DMS53 (cell line): ENCODE results near the gene MXRA7.
A peak's percentile ranks its signal among the peaks of the same experiment; 100 is the strongest.
"Not testable (repeated sequence)": the region's sequence is repeated elsewhere in the genome, so short reads cannot be mapped to it uniquely, and the experiment has no call there.

Experiments used
- DNase-seq: peaks from one replicate; lab custom pipeline; 2025; lab: John Stamatoyannopoulos, UW

Gene MXRA7, protein sequence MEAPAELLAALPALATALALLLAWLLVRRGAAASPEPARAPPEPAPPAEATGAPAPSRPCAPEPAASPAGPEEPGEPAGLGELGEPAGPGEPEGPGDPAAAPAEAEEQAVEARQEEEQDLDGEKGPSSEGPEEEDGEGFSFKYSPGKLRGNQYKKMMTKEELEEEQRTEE

DNA sequence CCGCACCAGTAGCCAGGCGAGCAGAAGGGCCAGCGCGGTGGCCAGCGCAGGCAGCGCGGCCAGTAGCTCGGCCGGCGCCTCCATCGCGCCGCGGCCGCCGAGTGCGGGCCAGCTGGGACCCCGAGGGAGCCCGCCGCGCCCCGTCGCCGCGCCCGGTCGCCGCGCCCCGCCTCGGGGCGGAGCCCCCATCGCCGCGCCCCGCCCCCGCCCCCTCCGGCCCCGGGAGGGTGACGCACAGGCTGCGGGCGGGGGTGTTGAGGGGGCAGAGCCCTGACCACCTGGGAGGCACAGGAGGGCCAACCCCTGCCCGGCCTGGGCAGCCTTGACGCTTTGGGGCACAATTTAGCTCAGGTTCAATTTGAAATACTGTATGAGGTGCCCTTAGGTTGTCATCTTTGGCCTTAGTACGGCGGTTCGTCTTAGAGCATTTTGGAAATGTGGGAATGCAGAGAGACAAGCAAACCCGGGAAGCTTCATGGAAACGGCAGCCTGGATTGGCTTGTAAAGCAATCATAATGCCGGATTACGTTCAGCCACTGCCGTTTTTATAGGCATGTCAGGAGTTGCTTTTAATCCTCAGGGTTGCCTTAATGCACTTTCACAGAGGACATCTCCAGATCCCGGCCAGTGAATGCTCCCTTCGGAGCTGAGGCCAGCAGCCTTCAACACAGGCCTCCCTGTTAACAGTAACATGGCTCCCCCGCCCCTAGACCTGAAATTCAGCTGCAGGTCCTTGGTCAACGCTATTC lies at the start of gene MXRA7:
Gene MXRA7, minus strand, starts transcription at position 103 of the 749 bp plus-strand sequence. Its CDS starts 19 bp downstream, at position 84.
- DNase-seq = peak; percentile 68

DNA sequence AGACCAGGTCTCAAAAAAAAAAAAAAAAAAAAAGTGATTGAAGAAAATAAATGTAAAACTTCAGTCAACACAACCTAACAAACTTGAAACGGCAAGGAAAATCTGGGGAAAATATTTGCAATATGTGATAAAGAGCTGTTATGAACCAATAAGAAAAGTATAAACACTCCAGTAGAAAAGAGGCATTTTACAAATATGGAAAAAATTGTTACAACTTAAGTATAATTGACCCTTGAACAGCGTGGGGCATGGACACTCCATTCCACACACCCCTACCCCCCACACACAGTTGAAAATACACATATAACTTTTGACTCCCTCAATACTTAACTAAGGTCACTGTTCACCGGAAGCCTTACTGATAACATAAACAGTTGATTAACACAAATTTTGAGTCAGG lies 47.8 kb upstream of the MXRA7 start:
- no peak for DNase-seq

DNA sequence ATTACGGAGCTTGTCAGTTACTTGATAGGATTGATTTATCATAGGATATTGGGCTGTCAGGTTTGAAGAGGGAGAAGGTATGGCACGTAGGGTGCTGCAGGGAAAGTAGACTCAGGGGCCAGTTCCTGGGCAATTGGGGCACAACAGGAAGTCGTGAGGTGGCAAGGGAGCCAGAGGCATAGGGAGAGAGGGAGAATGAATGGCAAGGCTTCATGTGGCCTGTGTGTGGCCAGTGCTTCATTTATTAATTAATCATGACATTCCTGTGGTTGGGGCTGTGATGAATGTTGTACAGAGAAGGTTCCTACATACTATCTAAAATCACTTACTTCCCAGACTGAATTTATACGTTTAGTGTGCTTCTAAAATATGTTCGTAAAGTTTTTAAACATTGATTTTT lies 46.5 kb upstream of the MXRA7 start:
- no peak for DNase-seq

DNA sequence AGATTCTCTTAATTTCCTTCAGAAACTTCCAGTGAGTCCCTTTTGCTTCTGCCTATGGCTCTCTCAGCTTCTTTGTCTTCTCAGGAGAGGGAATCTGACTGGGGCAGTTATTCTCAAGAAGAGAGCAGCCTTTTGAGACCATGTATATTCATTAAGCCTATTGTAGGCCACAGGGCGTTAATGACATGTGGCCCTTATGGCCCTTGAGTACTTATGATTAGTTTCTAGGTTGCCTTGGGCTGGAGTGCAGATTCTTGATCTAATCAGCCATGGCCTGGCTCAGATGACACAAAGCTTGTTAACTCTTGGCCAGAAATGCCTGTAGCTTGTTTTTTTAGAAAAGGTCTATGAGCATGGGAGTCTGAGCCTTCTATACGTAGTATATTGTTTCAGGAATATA lies 44.5 kb upstream of the MXRA7 start:
- DNase-seq = no peak

DNA sequence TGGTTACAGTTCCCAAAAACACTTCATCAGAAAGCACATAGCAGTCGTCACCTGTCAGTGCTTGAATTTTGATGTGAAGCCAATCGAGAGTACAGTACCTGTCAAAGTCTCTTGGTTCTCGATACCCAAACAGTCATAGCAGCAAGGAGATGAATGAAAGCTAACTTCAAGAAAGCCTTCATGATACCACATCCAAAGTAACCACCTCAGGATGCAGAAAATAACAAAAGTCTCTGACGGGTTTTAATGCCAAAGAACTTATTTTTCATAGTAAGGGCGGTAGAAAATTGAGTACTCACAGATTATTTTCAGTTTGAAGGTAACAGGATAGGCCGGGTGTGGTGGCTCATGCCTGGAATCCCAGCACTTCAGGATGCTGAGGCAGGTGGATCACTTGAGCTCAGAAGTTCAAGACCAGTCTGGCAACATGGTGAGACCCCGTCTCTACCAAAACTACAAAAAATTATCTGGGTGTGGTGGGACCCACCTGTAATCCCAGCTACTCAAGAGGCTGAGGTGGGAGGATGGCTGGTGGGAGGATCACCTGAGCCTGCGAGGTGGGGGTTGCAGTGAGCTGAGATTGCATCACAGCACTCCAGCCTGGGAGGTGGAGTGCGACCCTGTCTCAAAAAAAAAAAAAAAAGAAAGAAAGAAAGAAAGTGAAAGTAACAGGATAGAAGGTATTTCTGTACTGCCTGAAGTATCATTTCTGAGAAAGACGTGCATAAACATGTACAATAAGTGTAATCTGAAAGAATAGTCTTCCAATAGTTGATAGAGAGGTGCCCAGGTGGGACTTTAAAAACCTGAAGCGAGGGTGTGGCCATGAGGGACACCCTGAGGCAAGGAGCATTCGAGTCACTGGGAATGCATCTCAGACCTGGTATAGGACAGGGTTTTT lies 42.5 kb upstream of the MXRA7 start:
- no peak for DNase-seq

DNA sequence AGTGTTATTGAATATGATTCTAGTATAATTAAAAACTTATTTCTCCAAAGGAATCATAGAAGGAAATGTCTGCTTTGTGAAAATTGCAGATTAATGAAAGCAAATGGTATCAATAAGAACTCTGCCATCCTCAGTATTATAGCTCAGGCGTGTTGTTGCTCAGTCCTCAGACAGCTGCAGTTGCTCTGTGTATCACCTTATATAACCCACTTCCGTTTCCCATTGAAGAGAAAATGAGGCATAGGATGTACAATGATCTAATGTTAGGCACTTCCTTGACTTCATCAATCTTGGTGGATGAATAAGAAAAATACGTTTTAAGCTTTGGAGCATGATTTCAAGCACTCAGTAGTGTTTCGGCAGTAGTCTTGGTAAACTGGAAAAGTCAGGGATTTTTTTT lies 41.2 kb upstream of the MXRA7 start:
- DNase-seq = no peak

DNA sequence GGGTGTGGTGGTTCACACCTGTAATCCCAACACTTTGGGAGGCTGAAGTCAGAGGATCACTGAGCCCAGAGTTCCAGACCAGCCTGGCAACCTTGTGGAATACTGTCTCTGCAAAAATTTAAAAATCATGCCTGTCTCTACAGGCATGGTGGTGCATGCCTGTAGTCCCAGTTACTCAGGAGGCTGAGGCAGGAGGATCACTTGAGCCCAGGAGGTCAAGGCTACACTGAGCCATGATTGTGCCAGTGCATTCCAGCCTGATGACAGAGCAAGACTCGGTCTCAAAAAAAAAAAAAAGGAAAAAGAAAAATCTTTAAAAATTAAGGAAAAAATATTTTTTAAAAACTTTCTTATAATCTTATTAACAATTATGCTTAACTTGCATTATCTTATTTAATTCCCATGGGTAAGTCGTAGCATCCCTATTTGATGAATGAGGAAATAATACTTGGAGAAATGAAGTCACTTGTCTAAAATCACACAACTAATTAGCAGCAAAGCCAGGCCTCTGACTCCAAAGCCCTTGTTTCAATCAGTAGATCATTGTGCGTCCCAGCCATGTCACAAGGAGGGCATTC lies 40.7 kb upstream of the MXRA7 start:
- DNase-seq = no peak

DNA sequence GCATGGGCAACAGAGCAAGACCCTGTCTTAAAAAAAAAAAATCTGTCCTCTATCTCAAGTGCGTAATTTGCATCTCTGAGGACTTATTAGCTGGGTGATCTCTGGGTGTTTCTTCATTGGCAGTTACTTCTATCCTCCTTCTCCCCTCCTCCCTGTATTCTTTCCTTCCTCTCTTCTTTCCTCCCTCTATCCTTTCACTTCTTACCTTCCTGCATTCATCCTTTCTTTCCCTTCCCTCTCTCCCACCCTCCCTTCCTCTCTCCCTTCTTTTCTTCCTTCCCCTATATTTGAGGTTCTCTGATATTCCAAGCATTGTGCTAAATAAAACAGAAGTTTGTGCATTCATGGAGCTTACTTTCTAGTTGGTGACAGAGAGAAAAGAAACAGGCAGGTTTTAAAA lies 37.9 kb upstream of the MXRA7 start:
- DNase-seq = no peak

DNA sequence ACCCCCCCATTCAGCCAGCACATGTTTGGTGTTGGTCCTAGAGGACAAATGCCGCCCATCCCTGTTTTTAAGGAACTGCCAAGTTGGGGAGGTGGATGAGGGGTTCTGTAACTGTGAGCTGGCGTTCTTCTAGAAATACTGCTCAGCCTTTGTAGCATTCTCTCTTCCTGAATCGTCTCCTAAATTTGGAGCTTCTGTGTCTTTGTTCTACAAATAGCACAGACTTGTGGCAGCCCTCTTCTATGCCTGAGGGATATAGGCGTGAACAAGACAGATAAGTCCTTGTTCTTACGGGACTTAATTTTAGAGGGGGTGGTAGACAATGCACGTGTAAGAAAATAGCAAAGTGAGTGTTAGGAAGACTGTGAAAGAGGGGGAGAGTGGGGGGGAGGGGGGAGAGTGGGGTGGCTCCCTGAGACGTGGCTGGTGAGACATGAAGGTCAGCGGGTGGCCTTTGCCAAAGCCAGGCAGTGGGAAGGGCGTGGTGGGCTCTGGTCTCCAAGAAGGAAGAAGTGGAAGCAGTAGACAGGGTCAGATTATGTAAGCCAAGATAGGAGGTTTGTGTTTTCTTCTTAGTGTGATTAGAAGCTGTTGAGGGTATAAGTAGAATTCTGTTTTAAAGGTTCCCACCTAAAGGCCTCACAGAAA lies 37.1 kb upstream of the MXRA7 start:
- no peak for DNase-seq

DNA sequence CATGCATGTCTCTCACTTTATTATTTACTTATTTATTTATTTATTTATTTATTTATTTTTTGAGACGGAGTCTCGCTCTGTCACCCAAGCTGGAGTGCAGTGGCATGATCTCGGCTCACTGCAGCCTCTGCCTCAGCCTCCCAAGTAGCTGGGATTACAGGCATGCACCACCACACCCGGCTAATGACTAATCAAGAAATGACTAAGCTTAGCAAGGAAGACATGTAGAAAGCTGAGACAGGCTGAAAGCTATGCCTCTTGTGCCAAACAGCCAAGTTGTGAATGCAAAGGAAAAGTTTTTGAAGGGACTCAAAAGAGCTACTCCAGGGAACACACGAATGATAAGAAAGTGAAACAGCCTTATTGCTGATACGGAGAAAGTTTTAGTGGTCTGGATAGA lies 35.0 kb upstream of the MXRA7 start:
- DNase-seq = not testable (repeated sequence)

DNA sequence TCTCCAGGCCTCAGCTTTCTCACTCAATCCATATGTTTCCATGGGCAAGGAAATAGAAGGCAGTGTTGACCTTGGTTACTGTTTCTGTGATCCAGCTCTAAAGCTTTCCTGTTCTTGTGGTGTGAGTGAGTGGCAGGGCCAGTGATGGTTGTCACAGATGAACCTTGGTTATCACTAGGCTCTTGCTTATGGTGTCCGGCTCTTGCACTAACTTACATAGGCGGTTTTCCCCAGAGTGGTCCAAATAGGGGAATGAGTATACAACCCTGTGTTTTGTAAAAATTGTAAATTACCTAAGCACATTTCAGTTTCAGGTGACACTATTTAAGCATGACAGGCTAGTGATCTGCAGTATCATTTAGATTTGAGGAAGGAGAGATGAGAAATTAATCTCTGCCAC lies 34.0 kb upstream of the MXRA7 start:
- no peak for DNase-seq

DNA sequence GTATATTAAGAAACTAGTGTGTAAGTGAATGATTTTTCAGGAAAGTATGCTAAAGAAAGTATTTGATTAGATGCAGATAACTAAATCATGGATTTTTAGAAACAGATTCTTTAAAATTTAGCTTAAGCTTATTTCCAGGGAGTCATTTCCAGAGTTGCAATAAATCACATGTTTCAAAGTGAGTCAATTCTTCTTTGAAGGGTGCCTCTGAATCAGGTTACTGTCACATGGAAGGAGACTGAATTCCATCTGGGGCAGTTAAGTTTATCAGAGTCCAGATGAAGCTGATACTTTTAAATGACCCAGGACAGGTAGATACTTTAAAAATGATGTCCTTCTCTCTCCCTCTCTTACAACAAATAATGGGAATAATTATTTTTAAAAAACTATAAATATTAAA lies 32.2 kb upstream of the MXRA7 start:
- DNase-seq = no peak

DNA sequence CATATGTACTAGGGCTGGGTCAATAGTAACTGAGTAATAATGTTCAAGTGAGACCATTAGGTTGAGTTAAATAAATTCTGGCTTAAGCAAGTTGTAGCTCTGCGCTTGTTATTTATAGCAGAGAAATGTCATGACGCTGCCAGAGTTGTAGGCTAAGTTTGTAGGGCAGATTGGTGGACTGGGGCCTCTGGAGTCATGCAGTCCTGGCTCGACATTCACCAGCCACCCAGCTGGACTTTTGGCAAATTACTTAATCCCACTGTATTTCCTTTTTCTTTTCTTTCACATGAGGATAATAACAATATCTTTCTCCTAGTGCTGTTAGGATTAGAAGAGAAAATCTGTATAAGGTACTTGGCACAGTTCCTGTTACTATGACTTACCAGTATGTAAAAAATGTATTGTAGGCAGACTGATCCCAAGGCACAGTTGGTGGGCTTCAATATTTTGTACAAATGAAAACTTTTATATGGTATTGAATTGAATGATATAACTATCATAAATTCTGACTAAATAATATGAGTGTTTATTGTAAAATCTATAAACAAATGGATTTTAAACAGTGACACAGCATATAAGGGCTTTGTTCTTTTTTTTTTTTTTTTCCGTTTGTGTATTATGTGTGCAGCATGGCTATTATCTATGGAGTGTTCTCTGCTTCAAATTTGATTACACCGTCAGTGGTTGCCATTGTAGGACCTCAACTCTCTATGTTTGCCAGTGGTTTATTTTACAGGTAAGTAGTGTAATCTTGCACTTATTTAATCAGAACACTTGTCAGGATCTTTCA lies 29.8 kb upstream of the MXRA7 start:
- DNase-seq = no peak

DNA sequence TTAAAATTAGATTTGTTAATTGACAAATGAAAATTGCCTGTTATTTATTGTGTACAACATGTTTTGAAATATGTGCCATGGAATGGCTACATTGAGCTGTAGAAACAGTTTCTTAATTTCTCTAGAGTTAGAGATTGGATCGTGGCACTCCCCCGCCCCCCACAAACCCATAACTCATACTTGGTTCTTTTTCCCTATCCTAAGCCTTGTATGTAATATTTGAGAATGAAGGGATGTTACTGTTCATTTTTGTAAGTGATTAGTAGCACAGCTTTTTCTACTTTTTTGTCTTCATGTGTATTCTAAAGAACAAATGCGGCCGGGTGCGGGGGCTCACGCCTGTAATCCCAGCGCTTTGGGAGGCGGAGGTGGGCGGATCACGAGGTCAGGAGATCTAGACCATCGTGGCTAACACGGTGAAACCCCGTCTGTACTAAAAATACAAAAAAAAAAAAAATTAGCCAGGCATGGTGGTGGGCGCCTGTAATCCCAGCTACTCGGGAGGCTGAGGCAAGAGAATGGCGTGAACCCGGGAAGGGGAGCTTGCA lies 28.9 kb upstream of the MXRA7 start:
- not testable (repeated sequence) for DNase-seq

DNA sequence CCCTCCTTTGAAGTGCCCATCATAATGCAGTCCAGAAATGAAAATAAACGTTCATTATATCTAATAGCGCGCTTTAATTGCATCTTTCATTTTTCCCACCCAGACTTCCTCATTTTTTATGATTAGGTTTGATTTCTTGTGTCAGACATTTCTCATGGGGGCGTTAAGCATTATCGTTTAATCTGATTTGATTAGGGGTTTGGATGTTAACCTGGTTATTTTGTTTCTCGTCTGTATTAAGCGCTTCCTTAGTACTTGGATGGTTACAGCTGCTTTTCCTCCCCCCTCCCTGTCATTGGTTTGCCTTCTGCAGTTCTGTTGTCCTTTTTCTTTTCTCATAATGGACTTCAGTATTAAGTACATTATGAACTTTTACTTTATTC lies 27.7 kb upstream of the MXRA7 start:
- peak; percentile 27 for DNase-seq

DNA sequence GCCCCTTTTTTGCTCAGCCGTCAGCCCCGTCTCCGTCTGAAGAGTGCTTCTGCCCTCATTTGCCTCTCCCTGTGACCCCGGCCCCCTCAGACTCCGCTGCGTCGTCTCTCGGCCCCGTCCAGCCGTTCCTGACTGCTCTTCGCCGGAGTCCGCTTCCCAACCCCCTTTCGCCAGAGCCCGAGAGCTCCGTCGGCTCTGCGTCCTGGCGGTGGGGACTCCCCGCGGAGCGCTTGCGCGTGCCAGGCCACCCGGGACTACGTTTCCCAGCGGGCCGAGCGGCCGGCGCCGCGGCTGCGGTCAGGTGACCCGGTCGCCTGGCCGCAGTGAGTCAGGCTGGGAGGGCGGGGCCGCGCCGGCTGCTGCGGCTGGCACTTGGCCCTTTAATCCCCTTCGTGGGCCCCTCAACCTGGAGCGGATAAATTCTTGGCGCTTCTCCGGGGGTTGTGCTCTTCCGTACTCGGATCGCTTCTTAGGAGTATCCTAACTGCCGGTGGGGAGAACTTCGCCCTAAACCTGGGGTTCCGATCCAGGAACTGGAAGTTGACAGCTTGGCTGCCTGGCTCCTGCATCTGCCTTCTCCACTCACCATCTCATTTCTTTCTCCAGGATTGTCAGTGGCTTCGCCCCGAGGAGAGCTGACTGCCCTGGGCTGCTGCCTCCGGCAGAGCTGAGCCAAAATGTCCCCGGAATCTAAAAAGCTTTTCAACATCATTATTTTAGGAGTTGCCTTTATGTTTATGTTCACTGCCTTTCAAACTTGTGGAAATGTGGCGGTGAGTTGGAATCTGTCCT lies 27.1 kb upstream of the MXRA7 start, which contains the start of gene MFSD11:
Gene MFSD11, plus strand, starts transcription at position 444 of the 792 bp plus-strand sequence. Its CDS starts 234 bp downstream, at position 678.
- DNase-seq = peak; percentile 97

DNA sequence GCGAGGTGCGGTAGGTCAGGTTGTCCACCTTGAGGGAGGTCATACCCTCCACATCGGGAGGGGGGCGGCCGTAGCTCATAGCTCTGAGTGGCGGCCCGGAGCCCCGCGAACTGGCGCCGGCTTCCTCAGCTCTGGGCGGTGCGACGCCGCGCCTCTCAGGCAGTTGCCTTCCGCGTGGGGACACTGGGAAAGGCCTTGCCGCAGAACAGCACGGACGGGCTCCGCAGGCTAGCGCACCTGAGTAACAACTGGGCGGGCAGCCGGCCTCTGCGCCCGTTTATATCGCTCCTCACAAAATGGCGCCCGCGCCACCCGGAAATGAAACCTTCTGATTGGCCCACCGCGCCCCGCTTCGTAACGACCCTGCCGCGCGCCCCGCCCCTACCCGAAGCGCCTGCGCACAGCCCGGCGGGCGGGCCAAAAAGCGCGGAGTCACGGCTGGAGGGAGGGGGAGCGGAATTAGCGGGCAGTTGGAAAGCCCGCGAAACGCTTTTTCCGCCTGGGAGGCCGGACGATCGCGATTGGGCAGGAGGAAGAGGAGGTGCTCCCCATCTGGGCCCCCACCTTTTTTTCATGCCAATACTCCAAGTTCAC lies 26.4 kb upstream of the MXRA7 start, which contains the start of gene SRSF2:
Gene SRSF2, minus strand, starts transcription at position 250 of the 594 bp plus-strand sequence. Its CDS starts 171 bp downstream, at position 79.
- DNase-seq = peak; percentile 99

DNA sequence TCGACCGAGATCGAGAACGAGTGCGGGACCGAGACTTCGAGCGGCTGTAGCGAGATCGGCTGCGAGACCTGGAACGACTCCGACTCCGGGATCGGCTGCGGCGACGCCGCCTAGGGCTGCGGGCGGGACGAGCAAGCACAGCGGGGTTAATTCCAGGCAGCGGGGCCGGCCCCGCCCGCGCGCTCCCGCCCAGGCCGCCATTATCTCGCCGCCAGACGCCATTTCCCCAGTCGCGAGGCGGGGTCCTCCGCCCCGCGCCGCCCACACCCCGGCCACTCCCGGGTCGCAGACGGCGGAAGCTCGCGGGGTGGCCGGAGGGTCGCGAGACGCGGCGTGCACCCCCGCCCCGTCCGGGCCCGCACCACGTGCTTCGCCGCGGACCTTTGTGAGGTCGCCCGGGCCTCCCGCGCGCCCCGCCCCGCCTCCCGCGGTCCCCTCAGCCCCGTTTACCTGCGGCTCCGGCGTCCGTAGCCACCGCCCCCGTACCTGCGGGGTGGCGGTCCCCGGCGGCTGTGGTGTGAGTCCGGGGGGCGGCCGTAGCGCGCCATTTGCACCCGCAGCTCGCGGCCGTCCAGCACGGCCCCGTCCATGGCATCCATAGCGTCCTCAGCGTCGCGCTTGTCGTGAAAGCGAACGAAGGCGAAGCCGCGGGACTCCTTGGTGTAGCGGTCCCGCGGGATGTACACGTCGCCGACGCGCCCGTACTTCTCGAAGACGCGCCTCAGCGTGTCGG lies 25.8 kb upstream of the MXRA7 start:
- peak; percentile 85 for DNase-seq
